Type B pancreatic cell (in vitro differentiated cells): ENCODE results near the gene CACNG7. TPM values are rescaled to one million over a fixed set of nuclear protein-coding genes. Genes with fewer than 3 reads are reported as not detected.

ENCODE experiments used
- DNase-seq: peaks from one replicate; pipeline ENCODE4 v3.0.0; 2021; ENCODE audit warnings: mixed read lengths; ENCODE audit not compliant: unreplicated experiment; ENCODE audit errors: extremely low spot score
- H3K27ac Mint-ChIP-seq: 2 replicates; pipeline ENCODE4 v1.8.0; 2021; ENCODE audit warnings: mild to moderate bottlenecking, mixed read lengths
- H3K27me3 Mint-ChIP-seq: 2 replicates; pipeline ENCODE4 v1.8.0; 2021; ENCODE audit warnings: mixed read lengths
- H3K36me3 Mint-ChIP-seq: 2 replicates; pipeline ENCODE4 v1.8.0; 2021; ENCODE audit warnings: mixed read lengths
- H3K4me1 Mint-ChIP-seq: one replicate; pipeline ENCODE4 v1.8.0; 2021; ENCODE audit warnings: mixed read lengths; ENCODE audit not compliant: unreplicated experiment
- H3K4me3 Mint-ChIP-seq: 2 replicates; pipeline ENCODE4 v1.8.0; 2021; ENCODE audit warnings: mild to moderate bottlenecking, mixed read lengths
- H3K9me3 Mint-ChIP-seq: 2 replicates; pipeline ENCODE4 v1.8.0; 2021; ENCODE audit warnings: mixed read lengths
- total RNA-seq: library from RNA; stranded (reverse); gene quantifications from 2 replicates; pipeline ENCODE4 v1.2.1, GENCODE V29; 2021; ENCODE audit warnings: low replicate concordance
- TF ChIP-seq, protein P1 (sequence below): fragments of 200-600 bp; sonication (generic); conservative IDR thresholded peaks from 2 replicates; pipeline ENCODE4 v1.5.0; 2021; ENCODE audit warnings: antibody characterized with exemption, mild to moderate bottlenecking

Gene CACNG7
- total RNA-seq, 1 donor from 2014 or later = 6.0 TPM

DNA sequence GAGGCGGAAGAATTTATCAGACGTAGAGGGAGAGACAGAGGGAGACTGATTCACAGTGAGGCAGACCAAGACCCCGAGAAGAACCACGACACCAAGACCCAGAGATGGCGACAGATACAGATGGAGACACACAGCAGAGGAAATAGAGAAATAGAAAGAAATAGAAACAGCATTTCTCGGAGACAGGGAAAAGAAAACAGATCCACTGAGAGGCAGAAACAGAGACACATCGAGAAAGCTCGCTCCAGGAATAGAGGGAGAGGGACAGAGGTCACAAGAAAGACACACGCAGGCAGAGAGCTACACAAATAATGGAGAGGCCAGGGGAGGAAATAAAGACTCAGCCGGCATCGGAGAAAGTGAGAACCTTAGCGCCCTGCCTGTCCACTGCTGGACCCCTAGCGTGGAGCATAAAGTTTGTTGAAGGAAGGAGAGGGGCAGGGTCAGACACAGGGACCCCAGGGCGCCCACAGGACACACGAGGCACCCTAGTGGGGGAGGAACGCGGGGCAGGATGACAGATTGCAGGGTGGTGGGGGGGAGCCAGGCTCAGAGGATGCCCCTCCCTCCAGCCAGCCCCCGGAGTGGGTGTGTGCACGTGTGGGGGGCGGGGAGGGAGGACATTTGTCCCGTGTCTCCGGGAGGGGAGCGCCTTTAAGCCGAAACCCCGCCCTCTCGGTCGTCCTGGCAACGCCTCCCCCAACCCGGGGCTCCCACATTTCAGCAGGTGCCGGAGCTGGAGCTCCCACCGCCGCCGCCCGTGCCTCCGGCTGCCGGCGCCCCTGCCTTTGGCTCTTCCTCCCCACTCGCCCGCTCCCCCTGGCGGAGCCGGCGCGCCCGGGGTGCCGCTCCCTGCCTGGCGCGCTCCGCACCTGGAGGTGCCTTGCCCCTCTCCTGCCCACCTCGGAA lies 27.3 kb upstream of the CACNG7 start, which contains the start of gene PRKCG:
PRKCG (plus strand) TSS at position 716 of the 909 bp plus-strand sequence. CDS start 298 bp downstream, outside the sequence.
- DNase-seq = no peak
- H3K36me3 Mint-ChIP-seq = peaks cover 4% of the 10 kb centered on the region
- H3K27ac Mint-ChIP-seq = no peak within 1 kb of the TSS
- H3K4me1 Mint-ChIP-seq = peaks cover 11% of the 10 kb centered on the region
- H3K9me3 Mint-ChIP-seq = no peaks in the 10 kb centered on the region
- peak within 1 kb of the TSS; percentile 45 for H3K4me3 Mint-ChIP-seq
- TF ChIP-seq, protein P1, sequence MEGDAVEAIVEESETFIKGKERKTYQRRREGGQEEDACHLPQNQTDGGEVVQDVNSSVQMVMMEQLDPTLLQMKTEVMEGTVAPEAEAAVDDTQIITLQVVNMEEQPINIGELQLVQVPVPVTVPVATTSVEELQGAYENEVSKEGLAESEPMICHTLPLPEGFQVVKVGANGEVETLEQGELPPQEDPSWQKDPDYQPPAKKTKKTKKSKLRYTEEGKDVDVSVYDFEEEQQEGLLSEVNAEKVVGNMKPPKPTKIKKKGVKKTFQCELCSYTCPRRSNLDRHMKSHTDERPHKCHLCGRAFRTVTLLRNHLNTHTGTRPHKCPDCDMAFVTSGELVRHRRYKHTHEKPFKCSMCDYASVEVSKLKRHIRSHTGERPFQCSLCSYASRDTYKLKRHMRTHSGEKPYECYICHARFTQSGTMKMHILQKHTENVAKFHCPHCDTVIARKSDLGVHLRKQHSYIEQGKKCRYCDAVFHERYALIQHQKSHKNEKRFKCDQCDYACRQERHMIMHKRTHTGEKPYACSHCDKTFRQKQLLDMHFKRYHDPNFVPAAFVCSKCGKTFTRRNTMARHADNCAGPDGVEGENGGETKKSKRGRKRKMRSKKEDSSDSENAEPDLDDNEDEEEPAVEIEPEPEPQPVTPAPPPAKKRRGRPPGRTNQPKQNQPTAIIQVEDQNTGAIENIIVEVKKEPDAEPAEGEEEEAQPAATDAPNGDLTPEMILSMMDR = peak; percentile 61
- peaks cover 36% of the 10 kb centered on the region for H3K27me3 Mint-ChIP-seq

DNA sequence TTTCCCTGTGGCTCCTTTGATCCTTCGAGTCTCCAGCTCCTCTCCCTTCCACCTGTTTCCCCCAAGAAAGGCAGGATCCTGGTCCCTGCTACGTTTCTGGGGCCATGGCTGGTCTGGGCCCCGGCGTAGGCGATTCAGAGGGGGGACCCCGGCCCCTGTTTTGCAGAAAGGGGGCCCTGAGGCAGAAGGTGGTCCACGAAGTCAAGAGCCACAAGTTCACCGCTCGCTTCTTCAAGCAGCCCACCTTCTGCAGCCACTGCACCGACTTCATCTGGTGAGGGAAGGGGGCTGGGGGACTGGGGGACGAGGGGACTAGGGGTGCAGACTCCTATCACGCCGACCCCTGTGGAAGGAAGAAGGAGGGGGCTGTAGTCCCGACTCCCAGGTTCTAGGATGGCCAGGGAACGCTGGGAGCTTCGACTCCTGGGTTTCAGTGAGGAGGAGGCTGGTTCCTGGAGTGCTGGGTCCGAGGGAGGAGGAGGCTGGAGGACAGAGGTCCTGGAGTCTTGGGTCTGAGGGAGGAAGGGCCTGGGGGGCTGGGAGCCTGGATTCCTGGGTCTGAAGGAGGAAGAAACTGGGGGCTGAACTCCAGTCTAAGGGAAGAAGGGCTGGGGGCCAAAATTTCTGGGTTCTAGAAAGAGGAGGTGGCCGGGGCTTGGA lies 26.6 kb upstream of the CACNG7 start:
- Mint-ChIP-seq H3K36me3 (no peaks in the 10 kb centered on the region), H3K27me3 (peaks cover 37% of the 10 kb centered on the region), H3K4me1 (peaks cover 11% of the 10 kb centered on the region), H3K4me3 (peak overlapping the region; percentile 45), H3K27ac (no peak overlapping the region), H3K9me3 (no peaks in the 10 kb centered on the region)
- no peak for DNase-seq
- TF ChIP-seq, protein P1 = peak; percentile 4

DNA sequence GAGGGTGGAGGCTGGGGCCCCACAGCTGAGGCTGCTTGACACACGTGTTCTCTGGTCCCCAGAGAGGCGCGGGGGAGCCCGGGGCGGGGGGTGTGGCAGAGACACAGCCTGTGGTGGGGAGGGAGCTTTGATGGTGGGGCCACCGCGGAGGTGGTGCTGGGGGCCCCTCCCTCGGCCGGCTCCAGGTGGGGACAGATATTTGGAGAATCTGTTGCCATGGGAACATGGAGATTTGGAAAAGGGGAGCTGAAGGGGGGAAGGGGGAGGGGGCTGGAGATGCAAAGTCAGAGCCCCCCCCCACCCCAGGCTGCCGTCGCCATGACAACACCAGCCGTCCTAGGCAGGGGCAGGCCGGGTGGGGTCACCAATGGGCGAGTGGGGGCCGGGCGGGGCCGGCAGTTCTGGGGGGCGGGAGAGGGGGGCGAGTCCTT lies 25.8 kb upstream of the CACNG7 start:
- Mint-ChIP-seq H3K9me3 (no peaks in the 10 kb centered on the region), H3K4me3 (no peak overlapping the region), H3K27me3 (peaks cover 40% of the 10 kb centered on the region), H3K27ac (no peak overlapping the region), H3K4me1 (peaks cover 11% of the 10 kb centered on the region), H3K36me3 (no peaks in the 10 kb centered on the region)
- no peak for DNase-seq
- TF ChIP-seq, protein P1 = no peak

DNA sequence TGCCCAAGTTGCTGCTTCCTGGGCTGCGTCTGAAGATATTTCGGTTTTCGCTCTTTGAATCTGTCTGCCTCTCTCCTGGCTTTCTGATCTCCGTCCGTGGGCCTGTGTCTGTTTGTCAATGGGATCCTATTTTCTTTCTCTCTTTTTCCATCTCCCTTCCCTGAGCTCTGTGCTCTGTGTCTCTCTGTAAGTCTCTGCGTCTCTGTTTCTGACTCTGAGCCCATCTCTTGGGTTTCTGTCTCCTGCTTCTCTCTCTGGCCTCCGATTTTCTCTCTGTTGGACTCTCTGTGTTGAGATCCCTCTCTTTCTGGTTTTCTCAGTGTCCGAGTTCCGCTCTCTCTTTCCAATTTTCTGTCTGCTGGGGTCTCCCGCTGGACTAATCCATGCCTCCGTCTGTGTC lies 25.3 kb upstream of the CACNG7 start:
- Mint-ChIP-seq H3K36me3 (no peaks in the 10 kb centered on the region), H3K27ac (peak overlapping the region; percentile 44), H3K4me3 (peak overlapping the region; percentile 70), H3K4me1 (peaks cover 10% of the 10 kb centered on the region), H3K27me3 (peaks cover 40% of the 10 kb centered on the region), H3K9me3 (no peaks in the 10 kb centered on the region)
- TF ChIP-seq, protein P1 = no peak
- no peak for DNase-seq

DNA sequence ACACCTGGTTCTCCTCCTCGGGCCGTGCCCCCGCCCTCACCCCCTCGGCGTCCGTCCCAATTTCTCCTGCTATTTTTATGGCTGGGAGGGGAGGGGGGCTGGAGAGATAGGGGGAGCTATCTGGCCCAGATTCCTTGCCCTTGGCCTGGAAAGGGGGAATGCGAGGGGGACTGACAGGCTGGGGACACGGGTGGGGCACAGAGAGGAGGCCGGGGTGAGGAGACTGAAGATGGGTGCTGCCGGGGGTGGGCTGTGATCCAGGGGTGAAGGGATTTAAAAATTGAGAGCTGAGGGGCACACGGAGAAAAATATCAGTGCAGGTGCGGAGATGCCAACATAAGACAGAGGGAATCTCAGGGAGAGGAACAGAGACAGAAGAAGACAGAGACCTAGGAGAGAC lies 24.8 kb upstream of the CACNG7 start:
- TF ChIP-seq, protein P1 = no peak
- Mint-ChIP-seq H3K27me3 (peaks cover 43% of the 10 kb centered on the region), H3K27ac (peak overlapping the region; percentile 44), H3K9me3 (no peaks in the 10 kb centered on the region), H3K4me3 (no peak overlapping the region), H3K4me1 (peaks cover 6% of the 10 kb centered on the region), H3K36me3 (no peaks in the 10 kb centered on the region)
- DNase-seq = no peak
